Activated effector memory CD4-positive, alpha-beta T cell treated with Interleukin-2 at 50 U/mL for 16 hours (primary cell): Measurements from ENCODE around the gene IL23A.
"Not testable (repeated sequence)": the region's sequence is repeated elsewhere in the genome, so short reads cannot be mapped to it uniquely, and the experiment has no call there.

Source experiments
- DNase-seq: peaks from one replicate; pipeline ENCODE4 v3.0.0-alpha.2; 2020

Gene IL23A

GRCh38 chr12:56326533-56326932 is 12.2 kb upstream of the IL23A start:
- no peak for DNase-seq

- no peak for DNase-seq
Observed at GRCh38 chr12:56330936-56331490, 7.7 kb upstream of the IL23A start.

- no peak for DNase-seq
Observed at GRCh38 chr12:56332512-56333196, 6.0 kb upstream of the IL23A start.

GRCh38 chr12:56333197-56333678 is 5.4 kb upstream of the IL23A start:
- no peak for DNase-seq

- DNase-seq = peak; percentile 87
Observed at GRCh38 chr12:56333679-56334489, 4.8 kb upstream of the IL23A start, which contains the start of gene PAN2. PAN2 (minus strand) TSS chr12:56334000; CDS start chr12:56333094, 906 bp downstream.

- no peak for DNase-seq
Observed at GRCh38 chr12:56334490-56334793, 4.2 kb upstream of the IL23A start.

GRCh38 chr12:56335527-56335926 is 3.2 kb upstream of the IL23A start:
- not testable (repeated sequence) for DNase-seq

- no peak for DNase-seq
Observed at GRCh38 chr12:56336361-56337167, 2.1 kb upstream of the IL23A start.

GRCh38 chr12:56337753-56338251 is 882 bp upstream of the IL23A start:
- DNase-seq = no peak

- no peak for DNase-seq
Observed at GRCh38 chr12:56339158-56339422, 406 bp downstream of the IL23A start.

- no peak for DNase-seq
Observed at GRCh38 chr12:56341616-56342015, 2.9 kb downstream of the IL23A start.

GRCh38 chr12:56342290-56342689 is 3.6 kb downstream of the IL23A start:
- DNase-seq = not testable (repeated sequence)

GRCh38 chr12:56346675-56347074 is 8.0 kb downstream of the IL23A start:
- no peak for DNase-seq

- DNase-seq = not testable (repeated sequence)
Observed at GRCh38 chr12:56347255-56347654, 8.6 kb downstream of the IL23A start.

- DNase-seq = no peak
Observed at GRCh38 chr12:56348776-56349175, 10.1 kb downstream of the IL23A start.

GRCh38 chr12:56350662-56351061 is 12.0 kb downstream of the IL23A start:
- DNase-seq = no peak

- no peak for DNase-seq
Observed at GRCh38 chr12:56351325-56351724, 12.6 kb downstream of the IL23A start.

GRCh38 chr12:56358836-56359532 is 20.3 kb downstream of the IL23A start:
- no peak for DNase-seq

GRCh38 chr12:56359851-56360767 is 21.4 kb downstream of the IL23A start, which contains the start of gene STAT2:
STAT2 (minus strand) TSS chr12:56360107; CDS start chr12:56356571, 3,536 bp downstream.
- peak; percentile 100 for DNase-seq

- no peak for DNase-seq
Observed at GRCh38 chr12:56361487-56362129, 22.9 kb downstream of the IL23A start.
